Measurements from ENCODE around the gene C1RL. TPM values are rescaled to one million over a fixed set of nuclear protein-coding genes. Genes with fewer than 3 reads are reported as not detected.
A peak's percentile ranks its signal among the peaks of the same experiment; 100 is the strongest.

The C1RL gene
- total RNA-seq, 2 donors from 2014 or later: 48.2 to 86.2 TPM

- DNase-seq (ENCODE audit: low spot score): no peak
- no peaks in the 10 kb centered on the region for H3K9me3 ChIP-seq
- H3K4me3 ChIP-seq: no peak overlapping the region
- no peaks in the 10 kb centered on the region for H3K27me3 ChIP-seq (replicated peaks; ENCODE audit: insufficient read depth)
- H3K36me3 ChIP-seq: peaks cover 2 to 7% of the 10 kb centered on the region in 2 donors
- no peak overlapping the region for H3K27ac ChIP-seq
- intact Hi-C loops (cut with DNase I): no loop called here
- H3K4me1 ChIP-seq (replicated peaks): no peaks in the 10 kb centered on the region
- WGBS: 51% methylated on average over 11 of the region's 11 CpGs
- TF ChIP-seq CTCF (IDR thresholded peaks at IDR 0.05): peak in 3 of 4 experiments; percentile 27 to 52 (median 42)
- no peak for TF ChIP-seq POLR2AphosphoS5 (IDR thresholded peaks at IDR 0.05)
Measured at GRCh38 chr12:7144414-7145120, 35.6 kb upstream of the C1RL start.

- Histone ChIP-seq H3K36me3 (no peaks in the 10 kb centered on the region), H3K27me3 (replicated peaks; ENCODE audit: insufficient read depth) (no peaks in the 10 kb centered on the region), H3K4me1 (replicated peaks) (no peaks in the 10 kb centered on the region), H3K9me3 (no peaks in the 10 kb centered on the region), H3K4me3 (no peak overlapping the region), H3K27ac (no peak overlapping the region)
- WGBS: 94% methylated on average over 7 of the region's 7 CpGs
- no peak for DNase-seq (ENCODE audit: low spot score)
- intact Hi-C loops (cut with DNase I): no loop called here
- TF ChIP-seq CTCF (IDR thresholded peaks at IDR 0.05) (no peak), POLR2AphosphoS5 (IDR thresholded peaks at IDR 0.05) (no peak)
Measured at GRCh38 chr12:7143564-7143963, 34.5 kb upstream of the C1RL start.

- Histone ChIP-seq H3K36me3 (no peaks in the 10 kb centered on the region), H3K4me1 (replicated peaks) (no peaks in the 10 kb centered on the region), H3K4me3 (no peak overlapping the region), H3K27me3 (replicated peaks; ENCODE audit: insufficient read depth) (no peaks in the 10 kb centered on the region), H3K27ac (no peak overlapping the region), H3K9me3 (no peaks in the 10 kb centered on the region)
- intact Hi-C loops (cut with DNase I): no loop called here
- no peak for TF ChIP-seq CTCF (IDR thresholded peaks at IDR 0.05)
- TF ChIP-seq POLR2A (IDR thresholded peaks at IDR 0.05): no peak
- TF ChIP-seq POLR2AphosphoS5 (IDR thresholded peaks at IDR 0.05): no peak
- DNase-seq (ENCODE audit: low spot score): no peak
- 93% methylated on average over 18 of the region's 18 CpGs for WGBS
Measured at GRCh38 chr12:7142809-7143465, 33.9 kb upstream of the C1RL start.

- intact Hi-C loops (cut with DNase I): no loop called here
- Histone ChIP-seq H3K4me3 (no peak overlapping the region), H3K27ac (no peak overlapping the region), H3K4me1 (replicated peaks) (no peaks in the 10 kb centered on the region), H3K27me3 (replicated peaks; ENCODE audit: insufficient read depth) (no peaks in the 10 kb centered on the region), H3K9me3 (no peaks in the 10 kb centered on the region), H3K36me3 (no peaks in the 10 kb centered on the region)
- WGBS: 74% methylated on average over 5 of the region's 5 CpGs
- no peak for TF ChIP-seq POLR2AphosphoS5 (IDR thresholded peaks at IDR 0.05)
- peak; percentile 18 to 60 (median 44) for TF ChIP-seq CTCF (IDR thresholded peaks at IDR 0.05)
- no peak for DNase-seq (ENCODE audit: low spot score)
Measured at GRCh38 chr12:7142056-7142644, 33.1 kb upstream of the C1RL start.
